ENCODE results near the gene FKBP3. TPM values are rescaled to one million over a fixed set of nuclear protein-coding genes. Genes with fewer than 3 reads are reported as not detected.
"Not testable (repeated sequence)": the region's sequence is repeated elsewhere in the genome, so short reads cannot be mapped to it uniquely, and the experiment has no call there.

FKBP3 gene
- total and polyA plus RNA-seq, 3 experiments from 2014 or later, result 66.4 to 69.0 (median 67.9) TPM

GRCh38 chr14:45084946-45085346 lies 49.3 kb downstream of the FKBP3 start:
- no peaks in the 10 kb centered on the region for H3K27me3 ChIP-seq (ENCODE audit: insufficient read depth, low read length, poor library complexity, severe bottlenecking)
- Mint-ChIP-seq H3K36me3 (peaks cover 0 to 19% (median 2%) of the 10 kb centered on the region in 3 donors), H3K27ac (peak overlapping the region; percentile 75 to 99 (median 95)), H3K4me3 (peak overlapping the region; percentile 92 to 97 (median 96)), H3K4me1 (peaks cover 53 to 61% (median 61%) of the 10 kb centered on the region in 3 donors), H3K9me3 (no peaks in the 10 kb centered on the region), H3K27me3 (peaks cover 0 to 5% of the 10 kb centered on the region in 2 donors)
- peak overlapping the region; percentile 90 for H3K4me3 ChIP-seq (ENCODE audit: low read length)
- POLR2A ChIA-PET, result interaction anchor here (1.2 to 2.6 kb wide), 3 partner anchors 49 to 188 kb away, joined by 5 to 12 read pairs (median 7); partner anchors contain the start of genes FKBP3 and TOGARAM1
- no peak for DNase-seq
- CTCF ChIA-PET, result no interaction called here
- peak overlapping the region; percentile 89 for H3K27ac ChIP-seq (ENCODE audit: low read depth, low read length)
- peaks cover 44% of the 10 kb centered on the region for H3K4me1 ChIP-seq (ENCODE audit: insufficient read depth, low read length)
- no peaks in the 10 kb centered on the region for H3K9me3 ChIP-seq (ENCODE audit: low read length)
- no peaks in the 10 kb centered on the region for H3K36me3 ChIP-seq (ENCODE audit: insufficient read depth, low read length)

DNA sequence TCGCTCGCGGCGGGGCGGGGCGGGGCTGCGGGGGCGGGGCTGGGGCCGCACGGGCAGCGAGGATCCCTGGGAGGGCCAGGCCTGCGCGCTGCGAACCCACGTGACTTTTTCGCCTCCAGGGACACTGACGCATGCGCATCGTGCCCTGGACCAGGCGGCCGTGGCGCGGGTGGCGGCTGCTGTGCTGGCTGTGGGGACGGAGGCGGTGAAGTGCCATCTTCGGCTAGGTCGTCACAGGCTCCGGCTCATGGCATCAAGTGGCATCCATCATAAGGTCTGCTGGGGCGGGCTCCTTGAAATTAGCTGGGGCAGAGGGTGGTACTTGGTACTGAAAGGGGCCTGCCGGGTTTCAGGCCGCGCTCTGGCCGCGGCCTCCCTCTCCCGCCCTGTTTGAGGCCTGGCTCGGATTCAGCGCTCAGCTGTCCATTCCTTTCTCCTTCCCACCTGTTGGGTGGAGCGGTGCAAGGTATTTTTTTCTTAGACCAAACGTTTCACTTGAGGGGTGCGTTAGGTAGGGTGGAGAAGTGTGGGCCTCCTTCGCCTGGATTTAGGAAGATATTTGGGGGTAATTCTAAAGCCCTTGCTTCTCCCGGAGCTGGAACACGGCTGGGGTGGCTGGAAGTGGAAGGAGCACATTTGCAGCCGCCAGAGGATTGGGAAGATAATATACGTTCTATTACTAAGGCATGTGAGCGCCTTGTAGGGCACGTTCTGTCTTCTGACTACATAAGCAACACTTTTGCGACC lies 50.1 kb downstream of the FKBP3 start, which contains the start of gene PRPF39:
Gene PRPF39, plus strand, starts transcription at position 141 of the 747 bp plus-strand sequence. CDS start 11,124 bp downstream, outside the sequence.
- peak within 1 kb of the TSS; percentile 90 to 99 (median 95) for H3K27ac Mint-ChIP-seq
- peak; percentile 92 to 96 (median 96) for DNase-seq
- no peaks in the 10 kb centered on the region for H3K9me3 ChIP-seq (ENCODE audit: low read length)
- H3K4me1 ChIP-seq (ENCODE audit: insufficient read depth, low read length), result peaks cover 40% of the 10 kb centered on the region
- H3K4me3 Mint-ChIP-seq, result peak within 1 kb of the TSS; percentile 92 to 97 (median 96)
- peaks cover 0 to 5% of the 10 kb centered on the region in 2 donors for H3K27me3 Mint-ChIP-seq
- ChIA-PET POLR2A (interaction anchor here (1.2 to 2.6 kb wide), 3 partner anchors 50 to 187 kb away, joined by 5 to 12 read pairs (median 7); partner anchors contain the start of genes FKBP3 and TOGARAM1), CTCF (no interaction called here)
- peak within 1 kb of the TSS; percentile 90 for H3K4me3 ChIP-seq (ENCODE audit: low read length)
- peaks cover 45 to 53% (median 53%) of the 10 kb centered on the region in 3 donors for H3K4me1 Mint-ChIP-seq
- H3K27ac ChIP-seq (ENCODE audit: low read depth, low read length), result peak within 1 kb of the TSS; percentile 89
- H3K36me3 ChIP-seq (ENCODE audit: insufficient read depth, low read length), result no peaks in the 10 kb centered on the region
- H3K36me3 Mint-ChIP-seq, result peaks cover 0 to 19% (median 2%) of the 10 kb centered on the region in 3 donors
- no peaks in the 10 kb centered on the region for H3K9me3 Mint-ChIP-seq
- H3K27me3 ChIP-seq (ENCODE audit: insufficient read depth, low read length, poor library complexity, severe bottlenecking), result no peaks in the 10 kb centered on the region

DNA sequence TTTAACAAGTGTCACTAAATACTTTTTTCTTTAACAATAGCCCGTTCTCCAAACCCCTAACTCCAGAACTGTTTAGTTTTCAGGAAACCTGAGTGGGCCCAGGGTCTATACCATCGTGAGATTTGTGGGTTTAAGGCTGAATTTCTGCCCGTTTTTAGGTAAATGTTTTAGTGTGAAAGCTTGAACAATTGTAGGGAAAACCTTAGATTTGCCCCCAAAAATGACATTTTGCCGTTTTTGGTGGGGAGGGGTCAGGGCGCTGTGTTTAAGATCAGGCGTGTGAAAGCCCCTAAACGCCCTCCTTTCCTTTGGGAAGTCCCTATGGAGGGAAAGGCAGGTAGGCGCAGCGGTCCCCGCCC lies 50.7 kb downstream of the FKBP3 start:
- no peak for DNase-seq
- Mint-ChIP-seq H3K36me3 (peaks cover 0 to 19% (median 2%) of the 10 kb centered on the region in 3 donors), H3K4me1 (peaks cover 42 to 48% (median 47%) of the 10 kb centered on the region in 3 donors), H3K27me3 (peaks cover 0 to 5% of the 10 kb centered on the region in 2 donors), H3K27ac (peak overlapping the region; percentile 27 to 98 (median 90)), H3K4me3 (peak overlapping the region; percentile 92 to 97 (median 96)), H3K9me3 (no peaks in the 10 kb centered on the region)
- Histone ChIP-seq H3K4me1 (ENCODE audit: insufficient read depth, low read length) (peaks cover 39% of the 10 kb centered on the region), H3K9me3 (ENCODE audit: low read length) (no peaks in the 10 kb centered on the region), H3K4me3 (ENCODE audit: low read length) (peak overlapping the region; percentile 90), H3K27ac (ENCODE audit: low read depth, low read length) (peak overlapping the region; percentile 89), H3K36me3 (ENCODE audit: insufficient read depth, low read length) (no peaks in the 10 kb centered on the region), H3K27me3 (ENCODE audit: insufficient read depth, low read length, poor library complexity, severe bottlenecking) (no peaks in the 10 kb centered on the region)
- CTCF ChIA-PET, result no interaction called here
- POLR2A ChIA-PET, result interaction anchor here (0.7 to 2.6 kb wide), 3 partner anchors 50 to 121 kb away, joined by 3 to 12 read pairs (median 5); partner anchors contain the start of genes FKBP3 and TOGARAM1

GRCh38 chr14:45082420-45082819 lies 51.9 kb downstream of the FKBP3 start:
- ChIA-PET POLR2A (no interaction called here), CTCF (interaction anchor here (1.0 kb wide), 1 partner anchor 186 kb away, joined by 3 read pairs; no protein-coding TSS in a partner anchor)
- Histone ChIP-seq H3K27me3 (ENCODE audit: insufficient read depth, low read length, poor library complexity, severe bottlenecking) (no peaks in the 10 kb centered on the region), H3K4me3 (ENCODE audit: low read length) (no peak overlapping the region), H3K4me1 (ENCODE audit: insufficient read depth, low read length) (peaks cover 30% of the 10 kb centered on the region), H3K27ac (ENCODE audit: low read depth, low read length) (no peak overlapping the region), H3K9me3 (ENCODE audit: low read length) (no peaks in the 10 kb centered on the region), H3K36me3 (ENCODE audit: insufficient read depth, low read length) (no peaks in the 10 kb centered on the region)
- Mint-ChIP-seq H3K9me3 (no peaks in the 10 kb centered on the region), H3K4me1 (peaks cover 33 to 38% (median 37%) of the 10 kb centered on the region in 3 donors), H3K27me3 (peaks cover 0 to 5% of the 10 kb centered on the region in 2 donors), H3K4me3 (peak overlapping the region in 5 of 7 donors; percentile 0 to 92 (median 40)), H3K36me3 (peaks cover 0 to 16% (median 2%) of the 10 kb centered on the region in 3 donors), H3K27ac (peak overlapping the region in 3 of 8 donors; percentile 88 to 90 (median 88))
- DNase-seq, result no peak

- H3K9me3 Mint-ChIP-seq; H3K36me3 Mint-ChIP-seq; DNase-seq; H3K36me3 ChIP-seq (ENCODE audit: insufficient read depth, low read length); H3K9me3 ChIP-seq (ENCODE audit: low read length); H3K27me3 Mint-ChIP-seq; H3K27me3 ChIP-seq (ENCODE audit: insufficient read depth, low read length, poor library complexity, severe bottlenecking); H3K27ac ChIP-seq (ENCODE audit: low read depth, low read length); H3K4me3 Mint-ChIP-seq; H3K4me3 ChIP-seq (ENCODE audit: low read length); POLR2A ChIA-PET: not testable (repeated sequence)
- Mint-ChIP-seq H3K27ac (peak overlapping the region in 1 of 8 donors; percentile 58), H3K4me1 (peaks cover 21 to 25% (median 24%) of the 10 kb centered on the region in 3 donors)
- peaks cover 20% of the 10 kb centered on the region for H3K4me1 ChIP-seq (ENCODE audit: insufficient read depth, low read length)
- CTCF ChIA-PET, result interaction anchor here (0.5 kb wide), 1 partner anchor 90 kb away, joined by 3 read pairs; no protein-coding TSS in a partner anchor
These were observed 53.2 kb downstream of the FKBP3 start for GRCh38 chr14:45081096-45081495.

DNA sequence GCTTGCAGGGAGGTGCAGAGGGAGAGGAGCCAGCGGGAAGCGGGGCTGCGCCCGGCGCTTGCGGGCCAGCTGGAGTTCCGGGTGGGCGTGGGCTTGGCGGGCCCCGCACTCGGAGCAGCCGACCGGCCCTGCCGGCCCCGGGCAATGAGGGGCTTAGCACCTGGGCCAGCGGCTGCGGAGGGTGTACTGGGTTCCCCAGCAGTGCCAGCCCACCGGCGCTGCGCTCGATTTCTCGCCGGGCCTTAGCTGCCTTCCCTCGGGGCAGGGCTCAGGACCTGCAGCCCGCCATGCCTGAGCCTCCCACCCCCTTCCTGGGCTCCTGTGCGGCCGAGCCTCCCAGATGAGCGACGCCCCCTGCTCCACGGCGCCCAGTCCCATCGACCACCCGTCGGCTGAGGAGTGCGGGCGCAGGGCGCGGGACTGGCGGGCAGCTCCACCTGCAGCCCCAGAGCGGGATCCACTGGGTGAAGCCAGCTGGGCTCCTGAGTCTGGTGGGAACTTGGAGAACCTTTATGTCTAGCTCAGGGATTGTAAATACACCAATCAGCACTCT lies 53.8 kb downstream of the FKBP3 start:
- H3K27ac Mint-ChIP-seq; H3K36me3 Mint-ChIP-seq; POLR2A ChIA-PET; H3K9me3 ChIP-seq (ENCODE audit: low read length); H3K4me3 Mint-ChIP-seq; H3K27ac ChIP-seq (ENCODE audit: low read depth, low read length); H3K4me3 ChIP-seq (ENCODE audit: low read length); H3K27me3 Mint-ChIP-seq; H3K9me3 Mint-ChIP-seq; H3K36me3 ChIP-seq (ENCODE audit: insufficient read depth, low read length); H3K27me3 ChIP-seq (ENCODE audit: insufficient read depth, low read length, poor library complexity, severe bottlenecking); DNase-seq: not testable (repeated sequence)
- peaks cover 16 to 19% (median 18%) of the 10 kb centered on the region in 3 donors for H3K4me1 Mint-ChIP-seq
- H3K4me1 ChIP-seq (ENCODE audit: insufficient read depth, low read length), result peaks cover 14% of the 10 kb centered on the region
- CTCF ChIA-PET, result interaction anchor here (0.5 kb wide), 1 partner anchor 89 kb away, joined by 3 read pairs; no protein-coding TSS in a partner anchor

GRCh38 chr14:45078323-45078722 lies 56.0 kb downstream of the FKBP3 start:
- H3K4me1 Mint-ChIP-seq, result peaks cover 2 to 3% (median 3%) of the 10 kb centered on the region in 3 donors
- H3K4me1 ChIP-seq (ENCODE audit: insufficient read depth, low read length), result peaks cover 3% of the 10 kb centered on the region
- H3K9me3 Mint-ChIP-seq, result no peaks in the 10 kb centered on the region
- H3K27ac ChIP-seq (ENCODE audit: low read depth, low read length), result no peak overlapping the region
- H3K9me3 ChIP-seq (ENCODE audit: low read length), result no peaks in the 10 kb centered on the region
- peaks cover 0 to 5% of the 10 kb centered on the region in 2 donors for H3K27me3 Mint-ChIP-seq
- DNase-seq, result no peak
- H3K36me3 ChIP-seq (ENCODE audit: insufficient read depth, low read length), result no peaks in the 10 kb centered on the region
- no peak overlapping the region for H3K4me3 Mint-ChIP-seq
- H3K36me3 Mint-ChIP-seq, result peaks cover 0 to 3% (median 0%) of the 10 kb centered on the region in 3 donors
- H3K27me3 ChIP-seq (ENCODE audit: insufficient read depth, low read length, poor library complexity, severe bottlenecking), result no peaks in the 10 kb centered on the region
- no peak overlapping the region for H3K4me3 ChIP-seq (ENCODE audit: low read length)
- CTCF ChIA-PET, result no interaction called here
- no peak overlapping the region for H3K27ac Mint-ChIP-seq
- POLR2A ChIA-PET, result no interaction called here
